Measurements from ENCODE around the gene CAPN12.

The CAPN12 gene

GRCh38 chr19:38700902-38701454 lies 43.3 kb downstream of the CAPN12 start:
- no peak for DNase-seq (ENCODE audit: low read depth)
- no peak overlapping the region for H3K4me3 ChIP-seq (ENCODE audit: control insufficient read depth, low read depth, low read length)
- no peak for TF ChIP-seq CTCF (IDR thresholded peaks at IDR 0.05; ENCODE audit: control insufficient read depth, insufficient read depth, low read depth, low read length, missing control alignments)

GRCh38 chr19:38700350-38700901 lies 43.8 kb downstream of the CAPN12 start:
- H3K4me3 ChIP-seq (ENCODE audit: control insufficient read depth, low read depth, low read length): no peak overlapping the region

GRCh38 chr19:38699647-38700349 lies 44.5 kb downstream of the CAPN12 start:
- no peak for DNase-seq (ENCODE audit: low read depth)
- TF ChIP-seq CTCF (IDR thresholded peaks at IDR 0.05; ENCODE audit: control insufficient read depth, insufficient read depth, low read depth, low read length, missing control alignments): no peak
- H3K4me3 ChIP-seq (ENCODE audit: control insufficient read depth, low read depth, low read length): no peak overlapping the region

More at GRCh38 chr19:38700350-38700901, 43.8 kb downstream of the CAPN12 start:
- no peak for DNase-seq (ENCODE audit: low read depth)
- TF ChIP-seq CTCF (IDR thresholded peaks at IDR 0.05; ENCODE audit: control insufficient read depth, insufficient read depth, low read depth, low read length, missing control alignments): no peak

GRCh38 chr19:38699027-38699346 lies 45.3 kb downstream of the CAPN12 start:
- no peak overlapping the region for H3K4me3 ChIP-seq (ENCODE audit: control insufficient read depth, low read depth, low read length)
- no peak for TF ChIP-seq CTCF (IDR thresholded peaks at IDR 0.05; ENCODE audit: control insufficient read depth, insufficient read depth, low read depth, low read length, missing control alignments)
- DNase-seq (ENCODE audit: low read depth): no peak

- no peak for DNase-seq (ENCODE audit: low read depth)
- H3K4me3 ChIP-seq (ENCODE audit: control insufficient read depth, low read depth, low read length): no peak overlapping the region
- no peak for TF ChIP-seq CTCF (IDR thresholded peaks at IDR 0.05; ENCODE audit: control insufficient read depth, insufficient read depth, low read depth, low read length, missing control alignments)
Observed at GRCh38 chr19:38698225-38699026, 45.8 kb downstream of the CAPN12 start.

GRCh38 chr19:38697641-38698071 lies 46.6 kb downstream of the CAPN12 start:
- H3K4me3 ChIP-seq (ENCODE audit: control insufficient read depth, low read depth, low read length): no peak overlapping the region
- no peak for TF ChIP-seq CTCF (IDR thresholded peaks at IDR 0.05; ENCODE audit: control insufficient read depth, insufficient read depth, low read depth, low read length, missing control alignments)
- DNase-seq (ENCODE audit: low read depth): no peak
